ELF-1 (cell line): ENCODE data around the gene SPATS2.
"Not testable (repeated sequence)": the region's sequence is repeated elsewhere in the genome, so short reads cannot be mapped to it uniquely, and the experiment has no call there.

Source experiments
- DNase-seq: peaks from one replicate; pipeline ENCODE4 v3.0.0-alpha.2; 2016; ENCODE audit warnings: low read depth, low spot score

The SPATS2 gene

DNA sequence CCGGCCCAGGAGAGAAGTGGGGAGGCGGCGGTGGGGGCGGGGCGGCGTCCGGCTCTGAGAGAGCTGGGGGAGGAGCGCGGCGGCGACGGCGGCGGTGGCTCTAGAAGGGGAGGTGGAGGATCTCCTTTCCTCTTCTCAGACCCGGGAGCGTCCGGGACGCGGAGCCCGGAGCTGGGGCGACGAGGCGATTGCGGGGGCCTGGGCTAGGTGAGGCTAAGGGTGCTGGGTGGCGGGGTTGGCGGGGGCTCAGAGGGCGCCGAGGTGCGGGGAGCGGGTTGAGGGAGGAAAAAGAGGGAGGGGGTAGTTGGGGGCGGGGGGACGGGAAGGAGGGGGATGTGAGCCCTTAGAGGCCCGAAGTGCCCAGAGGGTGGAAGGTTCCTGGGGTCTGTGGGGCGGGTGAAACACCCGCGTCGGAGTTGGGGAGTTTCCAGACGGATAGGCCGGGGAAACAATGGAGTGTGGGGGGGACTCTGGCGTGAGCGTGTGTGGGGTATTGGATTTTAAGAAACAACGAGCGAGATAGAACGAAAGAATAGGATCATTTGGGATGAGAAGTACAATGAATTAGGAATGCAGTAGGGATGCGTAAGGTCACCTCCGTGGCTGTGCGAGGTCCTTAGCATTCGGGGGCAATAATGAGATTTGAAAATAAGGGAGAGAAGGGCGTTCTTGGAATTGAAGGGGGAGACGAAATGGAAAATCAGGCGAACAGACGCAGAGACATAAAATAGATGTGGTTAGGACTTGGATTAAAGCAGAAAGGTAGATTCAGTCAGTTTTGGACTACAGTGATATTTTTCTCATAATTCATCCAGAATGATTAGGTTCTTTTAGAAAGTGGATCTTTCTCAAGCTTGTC, at the start of gene SPATS2:
SPATS2 (plus strand) TSS at position 82 of the 859 bp plus-strand sequence. CDS start 93,551 bp downstream, outside the sequence.
- DNase-seq: no peak

DNA sequence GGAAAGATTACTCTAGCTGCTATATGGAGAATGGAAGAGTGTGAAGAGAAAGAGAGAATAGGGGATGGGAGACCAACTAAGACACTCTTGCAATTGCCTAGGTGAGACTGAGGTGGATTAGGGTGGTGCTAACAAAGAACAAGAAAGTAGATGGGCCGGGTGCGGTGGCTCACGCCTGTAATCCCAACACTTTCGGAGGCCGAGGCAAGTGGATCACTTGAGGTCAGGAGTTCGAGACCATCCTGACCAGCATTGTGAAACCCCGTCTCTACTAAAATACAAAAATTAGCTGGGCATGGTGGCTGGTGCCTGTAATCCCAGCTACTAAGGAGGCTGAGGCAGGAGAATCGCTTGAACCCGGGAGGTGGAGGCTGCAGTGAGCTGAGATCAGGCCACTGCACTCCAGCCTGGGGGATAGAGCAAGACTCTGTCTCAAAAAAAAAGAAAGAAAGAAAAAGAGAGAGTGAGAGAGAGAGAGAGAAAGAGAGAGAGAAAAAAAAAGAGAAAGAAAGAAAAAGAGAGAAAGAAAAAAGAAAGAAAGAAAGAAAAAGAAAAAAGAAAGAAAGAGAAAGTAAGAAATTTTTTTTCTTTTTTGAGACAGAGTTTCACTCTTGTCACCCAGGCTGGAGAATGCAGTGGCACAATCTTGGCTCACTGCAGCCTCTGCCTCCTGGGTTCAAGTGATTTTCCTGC, 46.7 kb upstream of the SPATS2 start:
- not testable (repeated sequence) for DNase-seq

DNA sequence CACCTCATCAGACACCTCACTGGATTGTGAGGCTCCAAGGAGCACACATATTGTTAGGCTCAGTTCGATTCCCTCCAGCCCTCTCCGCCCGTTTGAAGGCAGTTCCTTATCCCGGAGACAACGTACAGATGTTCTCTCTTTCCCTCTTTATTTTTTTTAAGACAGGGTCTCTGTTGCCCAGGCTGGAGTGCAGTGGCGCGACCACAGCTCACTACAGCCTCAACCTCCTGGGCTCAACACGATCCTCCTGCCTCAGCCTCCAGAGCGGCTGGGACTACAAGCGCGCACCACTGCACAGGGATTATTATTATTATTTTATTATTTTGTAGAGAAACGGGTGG, 44.9 kb upstream of the SPATS2 start:
- no peak for DNase-seq

DNA sequence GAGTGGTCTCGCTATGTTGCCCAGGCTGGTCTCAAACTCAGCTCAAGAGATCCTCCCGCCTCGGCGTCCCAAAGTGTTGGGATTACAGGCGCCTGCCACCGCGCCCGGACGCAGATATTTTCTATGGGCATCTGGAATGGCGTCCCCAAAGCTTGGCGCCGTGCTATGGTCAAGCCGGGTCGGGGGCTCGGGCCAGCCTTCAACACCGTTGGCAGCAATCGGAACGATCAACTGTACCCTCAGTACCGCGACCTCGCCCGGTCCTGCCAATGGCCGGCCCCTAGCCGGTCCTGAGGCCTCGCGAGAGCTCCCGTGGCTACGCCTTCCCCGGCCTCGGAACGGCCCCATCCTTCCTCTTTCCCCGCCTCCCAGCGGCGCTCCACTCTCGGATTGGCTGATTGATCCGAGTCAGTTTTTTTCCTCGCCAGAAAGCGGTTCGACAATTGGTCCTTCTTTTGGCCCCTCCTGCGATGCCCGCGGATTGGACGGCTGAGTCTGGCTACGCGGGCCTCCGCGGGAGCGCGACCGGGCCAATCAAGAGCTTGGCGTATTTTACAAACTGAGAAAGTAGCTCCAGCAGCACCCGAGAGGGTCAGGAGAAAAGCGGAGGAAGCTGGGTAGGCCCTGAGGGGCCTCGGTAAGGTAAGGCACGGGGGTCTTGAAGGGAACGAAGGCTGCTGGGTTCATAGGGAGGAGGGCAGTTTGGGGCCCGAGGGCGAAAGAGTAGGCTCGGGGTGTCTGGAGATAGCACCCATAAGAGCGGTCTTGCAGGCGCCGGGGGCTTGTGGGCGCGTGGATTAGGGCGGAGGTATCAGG, 44.3 kb upstream of the SPATS2 start, which contains the start of gene TROAP:
TROAP (plus strand) TSS at position 548 of the 816 bp plus-strand sequence. CDS start 354 bp downstream, outside the sequence.
- peak; percentile 99 for DNase-seq

DNA sequence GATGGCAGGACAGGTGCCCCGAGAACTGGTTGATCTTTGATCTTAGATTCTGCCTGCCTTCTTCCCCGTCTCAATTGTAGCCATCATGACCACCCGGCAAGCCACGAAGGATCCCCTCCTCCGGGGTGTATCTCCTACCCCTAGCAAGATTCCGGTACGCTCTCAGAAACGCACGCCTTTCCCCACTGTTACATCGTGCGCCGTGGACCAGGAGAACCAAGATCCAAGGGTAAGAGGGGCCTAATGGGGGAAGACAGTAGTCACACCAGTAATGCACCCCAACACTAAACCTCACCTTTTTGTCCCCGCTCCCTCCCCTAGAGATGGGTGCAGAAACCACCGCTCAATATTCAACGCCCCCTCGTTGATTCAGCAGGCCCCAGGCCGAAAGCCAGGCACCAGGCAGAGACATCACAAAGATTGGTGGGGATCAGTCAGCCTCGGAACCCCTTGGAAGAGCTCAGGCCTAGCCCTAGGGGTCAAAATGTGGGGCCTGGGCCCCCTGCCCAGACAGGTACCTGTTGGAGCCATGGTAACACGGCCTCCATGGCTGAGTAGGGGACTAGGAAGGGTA, 43.7 kb upstream of the SPATS2 start:
- no peak for DNase-seq

DNA sequence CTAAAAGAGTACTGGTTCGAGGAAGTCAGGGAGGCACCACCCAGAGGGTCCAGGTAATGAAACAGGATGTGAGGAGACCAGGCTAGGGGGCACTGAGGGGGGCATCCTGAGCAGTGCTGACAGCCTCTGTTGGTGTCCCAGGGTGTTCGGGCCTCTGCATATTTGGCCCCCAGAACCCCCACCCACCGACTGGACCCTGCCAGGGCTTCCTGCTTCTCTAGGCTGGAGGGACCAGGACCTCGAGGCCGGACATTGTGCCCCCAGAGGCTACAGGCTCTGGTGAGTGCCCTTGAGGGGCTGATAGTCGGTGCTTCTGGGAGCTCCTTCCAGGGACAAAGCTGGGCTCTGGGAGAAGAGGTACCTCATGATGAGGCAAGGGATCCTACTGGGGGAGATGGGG, 41.7 kb upstream of the SPATS2 start:
- DNase-seq: no peak

DNA sequence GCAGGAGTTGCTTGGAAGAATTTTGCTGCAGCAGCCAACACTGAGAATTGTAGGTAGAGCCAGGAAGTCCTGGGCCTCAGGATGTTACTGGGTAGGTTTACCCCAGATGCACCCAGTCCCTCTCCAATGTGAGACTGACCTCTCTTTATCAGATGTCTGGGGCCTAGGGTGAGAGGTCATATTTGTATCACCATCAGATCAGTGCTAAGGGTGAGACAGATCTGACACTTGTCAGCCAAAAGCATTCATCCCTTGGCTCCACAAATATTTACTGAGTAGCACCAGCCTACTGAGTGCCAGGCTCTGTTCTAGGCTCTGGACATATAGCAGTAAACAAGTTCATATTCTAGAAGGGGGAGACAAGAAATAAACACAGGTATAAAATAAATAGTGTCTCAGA, 39.9 kb upstream of the SPATS2 start:
- DNase-seq: no peak

DNA sequence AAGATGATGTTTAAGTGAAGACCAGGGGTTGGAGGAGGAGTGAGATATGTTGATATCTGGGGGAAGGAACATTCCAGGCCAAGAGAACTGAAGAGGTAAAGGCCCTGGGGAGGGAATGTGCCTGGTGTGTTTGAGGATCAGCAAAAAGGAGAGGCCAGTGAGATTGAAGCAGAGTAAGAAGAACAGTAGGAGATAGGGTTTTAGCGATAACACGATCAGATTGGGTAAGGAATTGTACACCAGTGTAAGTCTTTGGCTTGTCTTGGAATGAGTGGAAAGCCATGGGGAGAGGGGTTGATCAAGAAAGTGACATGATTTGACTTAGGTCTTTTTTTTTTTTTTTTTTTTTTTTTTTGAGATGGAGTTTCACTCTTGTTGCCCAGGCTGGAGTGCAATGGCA, 39.4 kb upstream of the SPATS2 start:
- no peak for DNase-seq

DNA sequence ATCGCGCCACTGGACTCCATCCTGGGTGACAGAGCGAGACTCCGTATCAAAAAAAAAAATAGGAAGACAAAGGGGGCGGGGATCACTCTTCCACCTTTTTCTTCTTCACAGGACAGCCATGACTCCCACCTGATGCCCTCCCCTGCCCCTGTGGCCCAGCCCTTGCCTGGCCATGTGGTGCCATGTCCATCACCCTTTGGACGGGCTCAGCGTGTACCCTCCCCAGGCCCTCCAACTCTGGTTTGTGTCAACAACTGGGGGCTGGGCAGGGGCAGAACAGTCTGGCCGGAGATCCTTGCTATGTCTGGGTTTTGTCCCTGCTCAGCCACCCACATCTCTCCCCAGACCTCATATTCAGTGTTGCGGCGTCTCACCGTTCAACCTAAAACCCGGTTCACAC, 38.4 kb upstream of the SPATS2 start:
- no peak for DNase-seq

DNA sequence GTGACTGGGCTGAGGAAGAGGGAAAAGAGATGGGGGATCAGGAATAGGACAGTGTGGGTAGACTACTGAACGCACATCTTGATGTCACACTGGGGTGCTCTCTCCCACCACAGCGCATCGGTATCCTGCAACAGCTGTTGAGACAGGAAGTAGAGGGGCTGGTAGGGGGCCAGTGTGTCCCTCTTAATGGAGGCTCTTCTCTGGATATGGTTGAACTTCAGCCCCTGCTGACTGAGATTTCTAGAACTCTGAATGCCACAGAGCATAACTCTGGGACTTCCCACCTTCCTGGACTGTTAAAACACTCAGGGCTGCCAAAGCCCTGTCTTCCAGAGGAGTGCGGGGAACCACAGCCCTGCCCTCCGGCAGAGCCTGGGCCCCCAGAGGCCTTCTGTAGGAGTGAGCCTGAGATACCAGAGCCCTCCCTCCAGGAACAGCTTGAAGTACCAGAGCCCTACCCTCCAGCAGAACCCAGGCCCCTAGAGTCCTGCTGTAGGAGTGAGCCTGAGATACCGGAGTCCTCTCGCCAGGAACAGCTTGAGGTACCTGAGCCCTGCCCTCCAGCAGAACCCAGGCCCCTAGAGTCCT, 37.1 kb upstream of the SPATS2 start:
- DNase-seq: no peak

DNA sequence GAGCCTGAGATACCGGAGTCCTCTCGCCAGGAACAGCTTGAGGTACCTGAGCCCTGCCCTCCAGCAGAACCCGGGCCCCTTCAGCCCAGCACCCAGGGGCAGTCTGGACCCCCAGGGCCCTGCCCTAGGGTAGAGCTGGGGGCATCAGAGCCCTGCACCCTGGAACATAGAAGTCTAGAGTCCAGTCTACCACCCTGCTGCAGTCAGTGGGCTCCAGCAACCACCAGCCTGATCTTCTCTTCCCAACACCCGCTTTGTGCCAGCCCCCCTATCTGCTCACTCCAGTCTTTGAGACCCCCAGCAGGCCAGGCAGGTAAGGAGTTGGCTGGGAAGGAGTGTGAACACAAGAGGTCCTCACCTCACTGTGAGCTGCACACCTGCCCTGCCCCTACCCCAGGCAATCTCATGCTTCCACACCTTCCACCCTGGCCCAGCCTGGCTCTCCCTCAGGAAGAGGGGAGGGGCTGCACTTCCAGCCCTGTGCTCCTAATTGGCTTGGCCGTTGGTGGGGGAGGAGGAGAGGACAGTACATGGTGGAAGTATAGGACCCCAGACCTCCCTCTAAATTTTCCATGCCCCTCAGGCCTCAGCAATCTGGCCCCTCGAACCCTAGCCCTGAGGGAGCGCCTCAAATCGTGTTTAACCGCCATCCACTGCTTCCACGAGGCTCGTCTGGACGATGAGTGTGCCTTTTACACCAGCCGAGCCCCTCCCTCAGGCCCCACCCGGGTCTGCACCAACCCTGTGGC, 36.5 kb upstream of the SPATS2 start:
- DNase-seq: no peak

DNA sequence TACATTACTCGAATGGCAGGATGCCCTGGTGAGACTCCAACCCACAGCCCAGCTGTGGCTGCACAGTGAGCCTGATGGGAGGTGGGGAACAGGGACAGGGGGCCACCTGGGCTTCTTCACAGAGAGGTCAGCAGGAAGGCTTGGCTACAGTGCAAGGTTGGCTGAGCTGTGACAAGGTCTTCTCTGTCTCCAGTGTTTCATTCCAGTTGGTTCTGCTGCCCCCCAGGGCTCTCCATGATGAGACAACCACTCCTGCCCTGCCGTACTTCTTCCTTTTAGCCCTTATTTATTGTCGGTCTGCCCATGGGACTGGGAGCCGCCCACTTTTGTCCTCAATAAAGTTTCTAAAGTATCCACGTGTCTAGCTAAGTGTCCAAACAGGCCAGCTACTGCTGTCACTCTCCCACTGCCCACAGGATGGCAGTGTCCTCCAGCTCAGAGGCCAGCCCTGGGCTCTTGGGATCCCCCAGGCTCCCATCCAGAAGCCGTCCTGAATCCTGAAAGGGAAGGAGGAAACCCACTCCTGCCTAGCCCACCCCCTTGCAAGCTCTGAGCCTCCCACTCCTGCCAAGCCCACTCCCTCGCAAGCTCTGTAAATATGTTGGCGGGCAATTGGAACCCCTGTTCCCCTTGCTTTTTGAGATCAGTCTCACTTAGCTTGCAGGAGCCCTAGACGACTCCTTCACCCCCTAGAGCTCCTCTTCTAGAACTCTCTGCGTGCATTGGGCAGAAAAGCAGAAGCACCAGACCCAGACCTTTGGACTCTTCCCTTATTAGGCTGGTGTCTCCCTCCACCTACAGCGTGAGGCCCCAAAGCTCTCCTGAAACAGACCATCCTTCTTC, 35.7 kb upstream of the SPATS2 start:
- peak; percentile 86 for DNase-seq

DNA sequence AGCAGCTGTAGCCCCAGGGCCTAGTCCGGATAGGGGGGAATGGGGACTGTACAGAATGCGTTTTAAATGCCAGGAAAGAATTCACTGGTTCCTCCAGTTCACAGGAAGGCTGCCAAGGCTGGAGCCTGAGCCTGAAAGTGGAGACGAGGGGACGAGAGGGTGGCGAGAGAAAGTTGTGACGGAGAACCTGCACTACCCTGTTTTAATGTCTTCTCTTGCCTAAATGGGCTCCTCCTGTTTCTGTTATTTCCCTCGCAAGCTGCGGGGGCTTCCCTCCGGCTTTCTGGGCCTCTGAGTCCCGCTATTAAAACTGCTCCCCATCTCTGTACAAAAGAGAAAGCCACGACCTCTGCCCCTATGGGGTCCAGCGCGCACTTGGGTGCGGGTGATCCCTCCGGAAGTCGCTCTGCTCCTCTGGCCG, 34.8 kb upstream of the SPATS2 start:
- DNase-seq: no peak

DNA sequence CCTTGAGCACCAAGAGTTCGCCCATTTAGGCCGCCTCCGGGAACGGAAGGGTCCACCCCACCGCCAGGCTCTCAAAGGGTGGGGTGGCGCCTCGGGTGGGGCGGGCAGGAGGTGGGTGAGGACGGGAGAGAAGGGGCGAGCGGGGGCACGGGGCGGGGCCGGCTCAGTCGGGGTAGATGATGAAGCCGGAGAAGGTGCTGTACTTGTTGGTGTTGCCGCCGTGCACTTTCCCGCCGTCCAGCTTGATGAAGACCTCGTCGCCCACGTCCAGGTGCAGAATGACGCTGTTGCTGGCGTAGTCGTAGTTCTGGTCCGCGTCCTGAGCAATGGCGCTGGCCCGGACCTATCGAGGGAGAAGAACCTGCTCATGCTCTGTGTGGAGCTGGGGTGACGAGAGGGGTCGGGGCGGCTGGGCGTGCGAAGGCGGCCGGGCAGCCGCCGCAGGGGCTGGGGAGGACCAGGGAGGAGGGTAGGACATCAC, 34.3 kb upstream of the SPATS2 start:
- DNase-seq: no peak

DNA sequence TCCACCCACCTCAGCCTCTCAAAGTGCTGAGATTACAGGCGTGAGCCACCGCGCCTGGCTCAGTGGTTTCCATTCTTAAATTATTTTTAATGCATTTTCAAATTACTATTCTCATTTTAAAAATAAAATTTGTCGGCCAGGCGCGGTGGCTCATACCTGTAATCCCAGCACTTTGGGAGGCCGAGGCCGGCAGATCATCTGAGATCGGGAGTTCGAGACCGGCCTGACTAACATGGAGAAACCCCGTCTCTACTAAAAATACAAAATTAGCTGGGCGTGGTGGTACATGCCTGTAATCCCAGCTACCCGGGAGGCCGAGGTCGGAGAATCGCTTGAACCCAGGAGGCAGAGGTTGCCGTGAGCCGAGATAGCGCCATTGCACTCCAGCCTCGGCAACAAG, 33.5 kb upstream of the SPATS2 start:
- DNase-seq: not testable (repeated sequence)

DNA sequence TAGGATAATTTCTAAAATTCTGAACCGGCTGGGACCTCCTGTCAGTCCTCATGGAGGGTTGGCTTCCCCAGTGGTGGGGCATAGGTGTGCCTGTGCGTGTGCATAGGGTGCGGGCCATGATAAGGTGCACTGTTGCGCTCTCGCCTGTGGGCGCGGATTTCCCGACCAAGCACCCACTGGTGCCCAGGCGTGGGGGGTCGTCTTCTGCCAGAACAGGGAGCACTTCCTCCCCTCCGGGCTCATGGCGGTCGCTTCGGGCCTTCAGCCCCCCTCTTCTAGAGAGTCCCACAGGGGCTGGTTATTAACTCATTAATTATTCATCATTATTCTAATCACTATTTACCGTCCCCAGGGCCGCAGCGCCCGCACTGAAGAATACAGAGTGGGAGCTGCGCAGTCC, 33.0 kb upstream of the SPATS2 start:
- DNase-seq: no peak

DNA sequence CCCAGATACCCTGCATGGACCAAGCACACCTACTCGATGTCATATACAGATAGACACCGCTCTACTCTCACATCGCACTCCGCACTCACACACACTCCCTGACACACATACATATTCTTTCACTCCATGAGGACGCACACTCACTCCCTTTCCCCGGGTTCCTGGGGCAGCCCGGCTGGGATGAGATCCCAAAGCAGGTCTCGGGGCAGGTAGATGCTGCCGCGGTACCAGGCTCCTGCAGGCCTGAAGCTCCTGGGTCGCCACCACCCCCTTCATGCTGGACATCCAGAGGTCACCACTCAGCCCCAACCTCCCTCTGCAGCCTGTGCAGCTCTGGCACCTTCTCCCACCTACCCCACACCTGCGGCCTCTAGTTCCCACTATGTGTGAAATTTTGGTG, 32.6 kb upstream of the SPATS2 start:
- DNase-seq: no peak

DNA sequence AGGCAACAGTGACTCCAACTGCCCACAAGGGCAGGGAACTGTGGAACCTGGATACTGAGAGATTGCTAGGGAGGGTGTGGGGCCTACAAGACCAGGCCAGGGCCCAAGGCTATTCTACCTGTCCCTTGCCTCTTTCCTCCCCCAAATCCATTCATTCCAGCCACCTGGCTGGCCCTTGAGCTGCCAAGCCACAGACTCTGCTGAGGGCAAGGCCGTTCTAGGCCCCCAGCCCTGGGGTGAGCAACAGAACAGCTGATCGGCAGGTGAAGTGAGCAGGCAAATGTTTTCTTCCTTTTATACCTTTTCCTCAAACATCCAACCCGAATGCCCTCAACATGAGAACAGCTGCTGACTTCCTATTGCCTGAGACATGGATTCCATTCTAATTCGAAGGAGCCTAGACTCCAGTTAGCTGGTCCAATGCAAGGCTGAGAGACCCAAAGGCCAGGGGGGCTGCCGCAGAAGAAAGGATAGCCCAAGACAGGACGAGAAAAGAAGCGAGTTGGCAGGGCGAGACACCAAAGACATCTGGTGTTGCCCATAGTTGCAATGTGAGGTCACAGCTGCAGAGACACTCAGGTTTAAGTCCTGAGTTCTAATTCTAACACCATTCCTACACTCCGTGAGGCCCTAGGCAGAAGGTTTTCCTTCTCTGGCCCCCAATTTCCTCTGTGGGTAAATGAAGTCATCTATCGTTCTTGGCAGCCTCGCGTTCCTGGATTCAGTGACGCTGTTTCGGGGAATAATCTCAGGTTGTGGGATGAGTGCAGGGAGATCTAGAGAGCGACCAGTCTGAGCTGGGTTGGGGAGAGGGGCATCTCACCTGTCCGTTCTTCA, 31.9 kb upstream of the SPATS2 start:
- DNase-seq: no peak
